CD14-positive monocyte (primary cell): ENCODE results near the gene IGF1R. TPM values are rescaled to one million over a fixed set of nuclear protein-coding genes. Genes with fewer than 3 reads are reported as not detected.

Source experiments
- DNase-seq, 3 donors: peaks; one replicate each; pipeline ENCODE4 v3.0.0-alpha.2; 2011 to 2022
- H2AFZ ChIP-seq: 2 replicates; pipeline ENCODE4 v1.6.0; 2012; ENCODE audit warnings: mild to moderate bottlenecking, low read depth, low read length, inconsistent platforms; ENCODE audit not compliant: insufficient read depth, poor library complexity, severe bottlenecking
- H3K27ac ChIP-seq, 2 donors: 1 replicate in 1 of 2; 2 replicates in 1 of 2; pipeline ENCODE4 v1.5.1; 2012 to 2013; ENCODE audit warnings: low read length in 2 of 2, control low read depth in 1 of 2, inconsistent platforms in 1 of 2, low read depth in 1 of 2, mild to moderate bottlenecking in 1 of 2
- H3K27me3 ChIP-seq, 2 donors: one replicate each; pipeline versions ENCODE4 v1.6.0 to v1.6.1; 2011 to 2013; ENCODE audit warnings: low read length in 2 of 2; ENCODE audit not compliant: control insufficient read depth in 2 of 2, insufficient read depth in 2 of 2
- H3K36me3 ChIP-seq, 2 donors: replicated peaks in 1 of 2; 1 replicate in 1 of 2; 2 replicates in 1 of 2; pipeline versions ENCODE4 v1.5.1 to v1.6.1; 2012 to 2013; ENCODE audit warnings: low read length in 2 of 2, control low read depth in 1 of 2, inconsistent platforms in 1 of 2, mild to moderate bottlenecking in 1 of 2; ENCODE audit not compliant: insufficient read depth in 2 of 2, control insufficient read depth in 1 of 2
- H3K4me1 ChIP-seq, 2 donors: 1 replicate in 1 of 2; 2 replicates in 1 of 2; pipeline versions ENCODE4 v1.5.1 to v1.6.1; 2012 to 2013; ENCODE audit warnings: low read length in 2 of 2, control low read depth in 1 of 2, inconsistent platforms in 1 of 2, mild to moderate bottlenecking in 1 of 2, moderate library complexity in 1 of 2; ENCODE audit not compliant: insufficient read depth in 2 of 2, control insufficient read depth in 1 of 2
- H3K4me2 ChIP-seq: replicated peaks from 2 replicates; pipeline ENCODE3; 2012; ENCODE audit warnings: low read length, moderate library complexity, mild to moderate bottlenecking; ENCODE audit not compliant: poor library complexity, severe bottlenecking; ENCODE audit errors: extremely low read depth
- H3K4me3 ChIP-seq, 3 experiments: fragments of 200-600 bp in 1 of 3; sonication (generic) in 1 of 3; replicated peaks in 1 of 3; 1 replicate in 2 of 3; 2 replicates in 1 of 3; pipeline ENCODE4 v1.5.1; 2011 to 2013; ENCODE audit warnings: low read length in 3 of 3, mild to moderate bottlenecking in 3 of 3, control low read depth in 2 of 3, low read depth in 2 of 3, inconsistent platforms in 1 of 3, moderate library complexity in 1 of 3
- H3K79me2 ChIP-seq: 2 replicates; pipeline ENCODE4 v1.6.0; 2012; ENCODE audit warnings: mild to moderate bottlenecking, control low read depth, inconsistent platforms, low read length, moderate library complexity; ENCODE audit not compliant: insufficient read depth
- H3K9ac ChIP-seq: 2 replicates; pipeline ENCODE4 v1.6.0; 2017; ENCODE audit warnings: low read length, mild to moderate bottlenecking; ENCODE audit not compliant: insufficient read depth, poor library complexity, severe bottlenecking
- H3K9me3 ChIP-seq, 2 donors: replicated peaks in 1 of 2; 1 replicate in 1 of 2; 2 replicates in 1 of 2; pipeline versions ENCODE4 v1.5.1 to v1.6.1; 2012 to 2013; ENCODE audit warnings: low read length in 2 of 2, control low read depth in 1 of 2; ENCODE audit not compliant: control insufficient read depth in 1 of 2, insufficient read depth in 1 of 2
- H4K20me1 ChIP-seq: 2 replicates; pipeline ENCODE4 v1.6.0; 2012; ENCODE audit warnings: mild to moderate bottlenecking, low read length, control low read depth, moderate library complexity; ENCODE audit not compliant: insufficient read depth
- H3K27ac Mint-ChIP-seq, 7 donors: one replicate each; pipeline ENCODE4 v1.8.0; 2020; ENCODE audit warnings: mild to moderate bottlenecking in 7 of 7, mixed read lengths in 7 of 7, moderate library complexity in 6 of 7, inconsistent platforms in 2 of 7
- H3K27me3 Mint-ChIP-seq, 3 donors: one replicate each; pipeline ENCODE4 v1.8.0; 2021 to 2022; ENCODE audit warnings: low read depth in 3 of 3, mild to moderate bottlenecking in 3 of 3, mixed read lengths in 3 of 3, moderate library complexity in 3 of 3, inconsistent platforms in 1 of 3
- H3K36me3 Mint-ChIP-seq, 2 donors: one replicate each; pipeline ENCODE4 v1.8.0; 2020; ENCODE audit warnings: mixed read lengths in 2 of 2, inconsistent platforms in 1 of 2, mild to moderate bottlenecking in 1 of 2
- H3K4me1 Mint-ChIP-seq: one replicate; pipeline ENCODE4 v1.8.0; 2020; ENCODE audit warnings: mild to moderate bottlenecking, mixed read lengths
- H3K4me3 Mint-ChIP-seq, 2 donors: one replicate each; pipeline ENCODE4 v1.8.0; 2020; ENCODE audit warnings: mild to moderate bottlenecking in 2 of 2, mixed read lengths in 2 of 2, moderate library complexity in 1 of 2
- H3K9me3 Mint-ChIP-seq, 7 donors: one replicate each; pipeline ENCODE4 v1.8.0; 2020 to 2022; ENCODE audit warnings: mixed read lengths in 7 of 7, mild to moderate bottlenecking in 6 of 7, moderate library complexity in 6 of 7, inconsistent platforms in 2 of 7
- WGBS: methylation state at CpG from one replicate; pipeline ENCODE4 v1.1.5; 2013; ENCODE audit warnings: missing lambda C conversion rate; ENCODE audit not compliant: insufficient coverage; 5-methylcytosine and 5-hydroxymethylcytosine counted together
- intact Hi-C, 2 donors: fragments of 100-400 bp; cut with micrococcal nuclease; formaldehyde crosslinking; loops; one replicate each; pipeline versions ENCODE4 v1.15.0 to v1.15.1; 2023
- polyA plus RNA-seq, 3 donors: library from polyadenylated mRNA; depleted of rRNA in 1 of 3; unstranded in 2 of 3; stranded (reverse) in 1 of 3; fragments of 300-500 nt in 2 of 3; fragments of >200 nt in 1 of 3; fragmentation: Illumina TruSeq in 2 of 3; gene quantifications; 1 replicate in 2 of 3; 2 replicates in 1 of 3; pipeline ENCODE4 v1.2.3, GENCODE V29; 2012 to 2021
- TF ChIP-seq, protein P1 (sequence below): fragments of 200-600 bp; IDR thresholded peaks from one replicate; pipeline ENCODE4 v1.8.0; 2022; ENCODE audit warnings: antibody characterized with exemption, mild to moderate bottlenecking

The IGF1R gene
- polyA plus RNA-seq, 3 donors = 0.35 to 4.9 (median 0.67) TPM

DNA sequence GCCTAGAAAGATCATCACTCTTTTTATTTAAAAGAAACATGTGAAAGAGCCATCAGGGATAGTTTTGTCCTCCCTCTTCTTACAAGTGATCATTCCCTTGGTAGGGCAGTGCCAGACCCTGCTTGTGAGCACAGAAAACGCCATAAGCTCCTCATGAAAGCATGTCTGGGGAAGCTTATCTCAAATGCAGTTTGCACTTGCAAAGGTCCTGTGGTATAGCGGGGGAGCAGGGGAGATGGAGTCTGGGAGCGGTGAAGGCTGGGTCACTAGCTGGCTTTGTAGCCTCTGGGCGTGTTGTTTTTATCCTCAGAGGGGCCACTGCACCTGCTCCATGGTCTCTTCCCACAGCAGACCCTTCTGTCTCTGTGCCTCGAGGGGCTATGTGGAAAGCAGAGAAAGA is 141.9 kb downstream of the IGF1R start:
- peaks cover 15 to 22% of the 10 kb centered on the region in 2 donors for H3K4me1 ChIP-seq
- H3K9ac ChIP-seq = no peak overlapping the region
- H3K9me3 ChIP-seq = no peaks in the 10 kb centered on the region
- peaks cover 81% of the 10 kb centered on the region for H4K20me1 ChIP-seq
- no peak overlapping the region for H3K4me3 Mint-ChIP-seq
- H3K79me2 ChIP-seq = peaks cover 77% of the 10 kb centered on the region
- 89% methylated on average over 3 of the region's 5 CpGs for WGBS
- H3K4me2 ChIP-seq = no peak overlapping the region
- H3K4me1 Mint-ChIP-seq = peaks cover 54% of the 10 kb centered on the region
- H3K4me3 ChIP-seq = no peak overlapping the region
- peak overlapping the region in 1 of 7 donors; percentile 65 for H3K27ac Mint-ChIP-seq
- peak overlapping the region in 1 of 2 donors; percentile 66 for H3K27ac ChIP-seq
- intact Hi-C loops = no loop called here
- H3K27me3 ChIP-seq = no peaks in the 10 kb centered on the region
- DNase-seq = no peak
- H3K36me3 ChIP-seq = no peaks in the 10 kb centered on the region
- no peaks in the 10 kb centered on the region for H3K36me3 Mint-ChIP-seq
- peaks cover 1 to 2% (median 1%) of the 10 kb centered on the region in 3 donors for H3K27me3 Mint-ChIP-seq
- H3K9me3 Mint-ChIP-seq = no peaks in the 10 kb centered on the region
- TF ChIP-seq, protein P1, sequence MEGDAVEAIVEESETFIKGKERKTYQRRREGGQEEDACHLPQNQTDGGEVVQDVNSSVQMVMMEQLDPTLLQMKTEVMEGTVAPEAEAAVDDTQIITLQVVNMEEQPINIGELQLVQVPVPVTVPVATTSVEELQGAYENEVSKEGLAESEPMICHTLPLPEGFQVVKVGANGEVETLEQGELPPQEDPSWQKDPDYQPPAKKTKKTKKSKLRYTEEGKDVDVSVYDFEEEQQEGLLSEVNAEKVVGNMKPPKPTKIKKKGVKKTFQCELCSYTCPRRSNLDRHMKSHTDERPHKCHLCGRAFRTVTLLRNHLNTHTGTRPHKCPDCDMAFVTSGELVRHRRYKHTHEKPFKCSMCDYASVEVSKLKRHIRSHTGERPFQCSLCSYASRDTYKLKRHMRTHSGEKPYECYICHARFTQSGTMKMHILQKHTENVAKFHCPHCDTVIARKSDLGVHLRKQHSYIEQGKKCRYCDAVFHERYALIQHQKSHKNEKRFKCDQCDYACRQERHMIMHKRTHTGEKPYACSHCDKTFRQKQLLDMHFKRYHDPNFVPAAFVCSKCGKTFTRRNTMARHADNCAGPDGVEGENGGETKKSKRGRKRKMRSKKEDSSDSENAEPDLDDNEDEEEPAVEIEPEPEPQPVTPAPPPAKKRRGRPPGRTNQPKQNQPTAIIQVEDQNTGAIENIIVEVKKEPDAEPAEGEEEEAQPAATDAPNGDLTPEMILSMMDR = no peak
- no peak overlapping the region for H2AFZ ChIP-seq

DNA sequence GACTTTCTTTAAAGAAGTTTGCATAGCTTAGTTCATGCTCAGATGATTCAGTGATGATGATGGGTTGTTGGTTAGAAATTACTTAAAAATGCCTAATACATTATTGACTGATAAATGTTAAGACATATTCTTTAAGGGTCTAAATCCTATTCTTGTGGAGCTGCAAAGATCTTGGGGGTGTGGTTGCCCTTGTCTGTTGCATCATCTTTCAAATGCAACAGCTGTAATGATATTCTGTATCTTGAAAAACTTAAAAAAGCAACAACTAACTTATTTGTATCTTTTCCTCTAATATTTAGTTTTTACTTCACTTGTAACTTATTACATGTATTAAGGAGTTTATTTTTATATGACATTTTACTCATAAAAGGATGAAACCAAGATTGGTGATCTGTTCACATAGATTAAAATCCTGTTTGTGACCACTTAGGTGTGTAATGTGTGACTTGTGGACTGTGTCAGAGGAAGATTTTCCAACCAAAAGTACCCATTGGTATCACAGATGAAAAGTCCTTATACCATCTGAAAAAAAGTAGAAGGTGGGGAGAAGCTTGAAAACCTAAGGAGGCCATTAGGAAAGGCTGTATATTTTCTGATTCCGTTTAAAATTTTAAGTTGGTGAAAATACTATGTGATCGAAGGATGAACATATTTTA is 142.8 kb downstream of the IGF1R start:
- H3K4me1 Mint-ChIP-seq = peaks cover 54% of the 10 kb centered on the region
- DNase-seq = no peak
- no peak overlapping the region for H3K4me3 Mint-ChIP-seq
- no peaks in the 10 kb centered on the region for H3K36me3 Mint-ChIP-seq
- Histone ChIP-seq H3K9me3 (no peaks in the 10 kb centered on the region), H3K4me2 (no peak overlapping the region), H3K79me2 (peaks cover 78% of the 10 kb centered on the region), H2AFZ (no peak overlapping the region), H3K4me1 (peaks cover 15 to 22% of the 10 kb centered on the region in 2 donors), H3K36me3 (no peaks in the 10 kb centered on the region), H3K9ac (no peak overlapping the region), H4K20me1 (peaks cover 87% of the 10 kb centered on the region), H3K4me3 (no peak overlapping the region), H3K27me3 (no peaks in the 10 kb centered on the region), H3K27ac (no peak overlapping the region)
- H3K27ac Mint-ChIP-seq = no peak overlapping the region
- WGBS = 100% methylated on average over 2 of the region's 2 CpGs
- intact Hi-C loops = no loop called here
- no peaks in the 10 kb centered on the region for H3K9me3 Mint-ChIP-seq
- peaks cover 1 to 2% (median 1%) of the 10 kb centered on the region in 3 donors for H3K27me3 Mint-ChIP-seq
- TF ChIP-seq, protein P1 = no peak
